ENCODE results near the gene LYL1.

Gene LYL1

GRCh38 chr19:13092606-13093235 is 9.9 kb downstream of the LYL1 start:
- DNase-seq (ENCODE audit: low read depth): no peak

GRCh38 chr19:13092158-13092543 is 10.5 kb downstream of the LYL1 start:
- no peak for DNase-seq (ENCODE audit: low read depth)

GRCh38 chr19:13091400-13092157 is 11.1 kb downstream of the LYL1 start:
- DNase-seq (ENCODE audit: low read depth): no peak

GRCh38 chr19:13090511-13091231 is 12.0 kb downstream of the LYL1 start:
- no peak for DNase-seq (ENCODE audit: low read depth)

- no peak for DNase-seq (ENCODE audit: low read depth)
These were observed 12.7 kb downstream of the LYL1 start for GRCh38 chr19:13089857-13090507.

- no peak for DNase-seq (ENCODE audit: low read depth)
These were observed 13.4 kb downstream of the LYL1 start for GRCh38 chr19:13089139-13089856.

- no peak for DNase-seq (ENCODE audit: low read depth)
These were observed 14.7 kb downstream of the LYL1 start for GRCh38 chr19:13087795-13088537.

- no peak for DNase-seq (ENCODE audit: low read depth)
These were observed 15.4 kb downstream of the LYL1 start for GRCh38 chr19:13087295-13087694.

- DNase-seq (ENCODE audit: low read depth): no peak
These were observed 16.3 kb downstream of the LYL1 start for GRCh38 chr19:13086341-13086740.

GRCh38 chr19:13085666-13086065 is 17.0 kb downstream of the LYL1 start:
- DNase-seq (ENCODE audit: low read depth): no peak

GRCh38 chr19:13083627-13084026 is 19.0 kb downstream of the LYL1 start:
- no peak for DNase-seq (ENCODE audit: low read depth)

- no peak for DNase-seq (ENCODE audit: low read depth)
These were observed 19.7 kb downstream of the LYL1 start for GRCh38 chr19:13083008-13083404.

- no peak for DNase-seq (ENCODE audit: low read depth)
These were observed 20.3 kb downstream of the LYL1 start for GRCh38 chr19:13082192-13083007.

GRCh38 chr19:13079542-13079986 is 23.1 kb downstream of the LYL1 start:
- no peak for DNase-seq (ENCODE audit: low read depth)

- DNase-seq (ENCODE audit: low read depth): no peak
These were observed 23.6 kb downstream of the LYL1 start for GRCh38 chr19:13078897-13079541.

- DNase-seq (ENCODE audit: low read depth): no peak
These were observed 24.3 kb downstream of the LYL1 start for GRCh38 chr19:13078381-13078780.

- DNase-seq (ENCODE audit: low read depth): no peak
These were observed 25.4 kb downstream of the LYL1 start for GRCh38 chr19:13077240-13077639.

- DNase-seq (ENCODE audit: low read depth): no peak
These were observed 25.9 kb downstream of the LYL1 start for GRCh38 chr19:13076787-13077186.

- no peak for DNase-seq (ENCODE audit: low read depth)
These were observed 26.3 kb downstream of the LYL1 start for GRCh38 chr19:13076320-13076719.

GRCh38 chr19:13074378-13074777 is 28.3 kb downstream of the LYL1 start:
- no peak for DNase-seq (ENCODE audit: low read depth)

Measured in T follicular helper cell (primary cell).